ENCODE data around the gene MAML3.
"Not testable (repeated sequence)": the region's sequence is repeated elsewhere in the genome, so short reads cannot be mapped to it uniquely, and the experiment has no call there.

MAML3 gene

GRCh38 chr4:139954512-139954911 is 199.5 kb downstream of the MAML3 start:
- DNase-seq, result no peak

- no peak for DNase-seq
These were observed 203.0 kb downstream of the MAML3 start for GRCh38 chr4:139951021-139951420.

DNA sequence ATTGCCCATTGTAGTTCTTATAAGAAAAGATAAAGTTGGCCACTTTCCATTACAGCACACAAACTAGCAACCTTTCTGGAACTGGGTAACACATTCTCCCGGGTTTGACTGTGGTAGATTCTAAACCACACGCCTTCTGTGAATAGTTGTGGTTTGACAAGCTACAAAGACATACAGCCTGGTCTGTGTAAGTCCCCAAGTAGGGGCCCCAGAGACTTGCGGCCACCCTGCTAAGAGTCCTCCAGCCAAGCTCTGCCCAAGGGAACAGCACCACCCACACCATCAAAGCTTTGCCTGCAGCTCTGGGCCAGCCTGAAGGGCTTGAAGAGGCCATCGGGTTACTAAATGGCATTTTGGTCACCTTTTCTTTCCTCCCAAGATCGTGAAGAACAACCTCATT is 203.4 kb downstream of the MAML3 start:
- no peak for DNase-seq

DNA sequence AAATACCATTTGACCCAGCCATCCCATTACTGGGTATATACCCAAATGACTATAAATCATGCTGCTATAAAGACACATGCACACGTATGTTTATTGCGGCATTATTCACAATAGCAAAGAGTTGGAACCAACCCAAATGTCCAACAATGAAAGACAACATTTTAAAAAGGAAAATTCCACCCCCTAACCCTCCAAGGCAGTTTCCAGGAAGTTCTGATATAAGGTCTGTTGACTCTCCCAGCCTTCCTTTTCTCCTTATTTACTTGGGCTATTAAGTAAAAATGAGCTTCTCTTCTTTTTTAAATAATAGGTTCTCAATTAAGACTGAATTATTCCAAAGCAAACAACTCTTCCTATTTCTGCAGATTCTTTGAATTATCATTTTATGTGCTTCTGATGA is 209.1 kb downstream of the MAML3 start:
- not testable (repeated sequence) for DNase-seq

DNA sequence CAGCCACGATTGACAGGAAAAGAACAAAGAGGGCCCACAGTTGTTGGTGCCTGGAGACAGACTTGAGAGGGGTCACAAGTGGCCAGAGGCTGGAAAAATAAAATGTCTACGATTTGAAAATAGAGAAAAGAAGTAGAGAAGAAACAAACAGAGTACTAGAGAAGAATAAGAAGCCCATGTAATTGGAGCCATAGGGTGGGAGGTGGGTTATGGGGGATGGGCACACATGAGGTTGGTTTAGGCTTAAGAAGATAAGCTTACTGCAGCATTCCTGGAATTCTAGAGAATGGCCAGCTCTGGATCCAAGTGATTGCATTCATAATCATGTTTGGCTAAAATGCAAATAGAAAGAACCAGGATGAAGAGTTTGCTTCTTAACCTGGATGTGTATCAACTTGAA is 210.7 kb downstream of the MAML3 start:
- DNase-seq, result no peak

DNA sequence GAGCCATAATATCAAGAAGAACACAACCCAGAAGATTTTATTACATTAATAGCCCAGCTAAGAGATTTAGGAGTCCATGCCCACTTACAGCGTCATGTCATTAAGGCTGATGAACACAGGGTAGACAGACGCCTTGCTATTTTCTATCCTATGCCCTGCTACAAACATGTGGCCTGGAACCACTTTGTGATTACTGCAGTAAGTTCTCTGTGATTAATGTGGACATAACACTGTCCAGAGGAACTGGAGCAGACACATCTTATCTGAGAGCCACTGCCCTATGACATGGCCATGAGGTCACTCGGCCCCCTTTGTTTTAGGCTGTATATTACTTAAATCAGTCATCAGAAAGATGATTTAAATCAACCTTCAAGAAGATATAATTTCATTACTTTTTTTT is 211.7 kb downstream of the MAML3 start:
- DNase-seq, result no peak

DNA sequence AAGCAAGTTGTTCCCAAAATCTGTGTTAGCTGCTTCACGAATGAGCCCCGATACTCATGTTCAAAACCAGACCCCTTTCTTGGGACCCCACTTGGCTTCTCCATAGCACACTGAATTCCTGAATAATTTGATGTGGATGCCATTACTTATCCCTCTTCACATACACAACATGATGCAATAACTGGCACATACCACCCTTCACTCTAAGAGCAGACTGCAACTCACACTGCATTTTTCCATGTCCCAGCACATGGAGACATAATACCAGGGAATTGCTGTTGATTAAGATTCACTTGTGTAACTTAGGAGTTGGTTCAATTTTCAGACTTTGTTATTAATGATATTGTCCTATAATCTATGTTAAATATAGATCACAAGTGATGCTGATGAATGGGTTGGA is 213.4 kb downstream of the MAML3 start:
- DNase-seq, result no peak

- DNase-seq, result no peak
These were observed 215.6 kb downstream of the MAML3 start for GRCh38 chr4:139938414-139938813.

- no peak for DNase-seq
These were observed 218.1 kb downstream of the MAML3 start for GRCh38 chr4:139935911-139936310.

- DNase-seq, result no peak
These were observed 219.2 kb downstream of the MAML3 start for GRCh38 chr4:139934708-139935195.

DNA sequence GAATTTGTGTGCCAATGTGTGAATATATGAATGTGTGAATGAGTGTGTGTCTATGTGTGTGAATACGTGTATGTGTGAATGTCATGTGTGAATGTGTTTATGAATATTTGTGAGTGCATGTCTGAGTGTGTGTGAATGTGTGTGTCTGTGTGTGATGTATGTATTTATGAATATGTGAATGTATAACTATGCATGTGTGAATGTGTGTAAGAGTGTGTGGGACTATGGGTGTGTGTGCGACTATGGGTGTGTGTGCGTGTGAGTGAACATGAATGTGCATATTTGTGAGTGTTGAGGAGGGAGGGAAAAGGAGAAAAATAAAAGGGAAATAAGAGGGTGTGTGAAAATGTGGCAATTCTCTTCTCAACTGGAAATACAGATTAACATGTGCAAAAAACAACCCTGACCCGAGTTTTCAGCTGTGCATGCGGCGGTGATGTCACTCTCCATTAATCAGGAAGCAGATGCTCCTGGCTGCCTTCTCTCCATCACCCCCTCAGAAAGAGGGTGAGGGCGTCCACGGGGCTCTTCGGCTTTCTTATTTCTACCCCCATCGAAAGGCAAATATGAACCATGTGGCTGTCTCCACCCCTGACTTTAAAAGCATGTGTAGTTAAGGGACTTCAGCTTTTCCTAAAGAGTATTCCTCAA is 219.8 kb downstream of the MAML3 start:
- no peak for DNase-seq

GRCh38 chr4:139933541-139933940 is 220.4 kb downstream of the MAML3 start:
- DNase-seq, result no peak

DNA sequence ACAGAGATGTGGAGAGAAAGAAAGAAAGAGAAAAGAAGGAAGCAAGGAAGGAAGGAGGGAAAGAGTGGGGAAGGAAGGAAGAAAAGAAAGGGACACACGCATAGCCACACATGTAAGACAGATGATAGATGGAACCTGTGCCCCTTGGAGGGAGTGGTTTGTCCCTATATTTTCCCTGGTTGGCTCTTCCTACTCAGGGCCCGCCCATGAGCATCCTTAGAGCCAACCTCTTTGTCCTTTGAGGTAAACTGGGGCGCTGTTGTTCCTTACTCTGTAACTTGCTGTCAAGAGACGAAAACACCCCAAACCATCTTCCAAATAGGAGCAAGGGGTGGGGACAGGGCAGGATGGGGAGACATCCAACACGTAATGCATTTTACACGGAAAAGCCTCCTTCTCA is 220.9 kb downstream of the MAML3 start:
- no peak for DNase-seq

DNA sequence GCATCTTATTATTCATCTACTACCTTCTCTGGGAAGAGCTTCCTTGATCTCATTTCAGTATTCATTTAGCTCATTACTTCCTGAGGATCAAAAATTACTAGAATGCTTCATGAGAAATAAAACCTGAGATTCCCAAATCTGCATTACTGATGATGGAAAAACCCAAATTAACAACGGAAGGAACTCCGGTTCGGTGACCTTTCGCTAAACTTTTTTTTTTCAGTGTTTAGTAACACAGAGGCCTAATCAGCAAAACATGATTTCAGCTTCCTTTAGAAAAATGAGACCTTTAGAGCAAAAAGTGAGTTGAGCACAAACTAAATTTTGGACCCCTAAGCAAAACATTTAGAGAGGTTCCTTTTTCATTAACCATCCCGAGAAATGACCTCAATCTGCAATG is 229.2 kb downstream of the MAML3 start:
- no peak for DNase-seq

DNA sequence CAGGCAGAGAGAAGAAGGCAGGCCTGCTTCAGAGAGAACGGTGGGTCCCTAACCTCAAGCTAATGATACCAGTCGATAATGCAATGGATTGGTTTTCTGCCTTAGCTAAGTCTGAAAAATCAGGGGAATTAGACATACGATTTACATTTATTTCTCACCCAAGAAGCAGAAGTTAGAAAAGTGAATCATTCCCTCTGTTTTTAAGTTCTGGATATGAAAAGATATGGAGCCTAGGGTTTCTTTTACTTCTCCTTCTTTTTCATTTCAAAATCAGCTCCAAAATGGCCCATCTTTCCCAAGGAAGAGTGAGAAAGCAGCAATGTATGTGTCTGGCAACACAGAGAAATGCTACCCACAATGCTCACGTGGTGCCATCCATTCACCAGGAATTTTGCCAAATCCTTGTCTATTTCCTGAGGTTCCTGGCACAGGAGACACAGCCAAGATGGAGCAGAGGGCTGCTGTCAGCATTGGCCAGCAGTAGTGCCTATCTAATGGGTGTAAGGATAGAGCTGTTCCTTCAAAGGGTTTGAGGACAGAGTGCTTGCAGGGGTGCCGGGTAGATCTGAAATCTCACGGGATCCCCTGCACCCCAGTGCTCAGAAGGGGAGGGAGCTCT is 231.5 kb downstream of the MAML3 start:
- DNase-seq, result no peak

DNA sequence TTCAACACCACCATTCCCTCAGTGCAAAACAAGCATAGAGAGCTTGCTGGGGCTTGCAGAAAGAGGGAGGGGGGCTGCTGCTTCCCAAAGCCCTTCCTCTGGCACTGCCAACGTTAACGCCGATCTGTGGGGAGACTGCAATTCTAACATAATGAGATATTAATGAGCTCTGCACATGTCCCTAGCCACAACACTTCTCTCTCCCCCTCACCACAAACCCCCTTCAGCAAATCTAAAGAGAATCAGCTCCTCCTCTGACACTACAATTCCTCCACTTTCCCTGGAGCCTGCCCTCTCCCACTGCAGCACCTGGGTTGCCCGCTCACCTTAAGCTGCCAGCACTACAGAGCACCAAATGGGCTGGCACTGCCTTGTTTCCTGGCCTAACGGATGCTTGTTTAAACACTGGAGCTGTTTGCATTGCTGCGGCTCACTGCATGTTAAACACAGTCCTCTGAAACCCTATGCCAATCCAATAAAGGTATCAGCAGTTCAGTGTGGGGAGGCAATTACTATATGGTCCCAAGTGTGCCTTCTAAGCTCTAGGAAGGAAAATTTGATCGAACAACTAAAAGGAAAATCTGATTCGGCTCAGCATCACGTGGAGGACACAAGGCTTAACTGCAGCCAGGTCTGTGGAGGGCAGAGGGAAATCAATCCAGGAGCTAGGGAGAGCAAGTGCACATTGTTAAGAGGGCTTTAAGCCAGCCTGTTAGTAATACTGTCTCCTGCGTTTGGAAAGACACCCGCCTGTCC is 232.4 kb downstream of the MAML3 start:
- DNase-seq, result peak; percentile 86

DNA sequence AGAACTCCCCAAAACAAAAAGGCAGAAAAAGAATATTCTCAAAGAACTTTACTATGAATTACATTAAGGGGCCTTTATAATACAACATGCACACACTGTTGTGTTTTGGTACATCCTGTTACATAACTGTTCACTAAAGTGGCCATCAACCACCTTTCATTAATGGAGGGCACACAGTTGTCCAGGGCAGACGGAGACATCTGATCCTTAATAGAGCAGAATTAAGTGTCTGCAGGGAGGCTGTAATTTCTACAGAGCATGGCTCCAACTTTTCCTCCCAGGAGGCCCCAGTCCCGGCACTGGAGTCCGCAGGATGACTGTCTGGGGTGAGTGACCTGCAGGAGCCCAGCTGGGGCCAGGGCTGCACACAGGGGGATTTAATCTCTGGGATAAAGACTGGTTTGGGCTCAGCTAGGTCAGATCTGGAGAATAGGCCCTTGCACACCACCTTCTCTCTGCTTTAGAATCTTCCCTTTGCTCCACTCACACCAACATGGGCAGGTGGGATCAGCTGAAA is 233.4 kb downstream of the MAML3 start:
- no peak for DNase-seq

- DNase-seq, result no peak
These were observed 234.5 kb downstream of the MAML3 start for GRCh38 chr4:139919521-139919920.

DNA sequence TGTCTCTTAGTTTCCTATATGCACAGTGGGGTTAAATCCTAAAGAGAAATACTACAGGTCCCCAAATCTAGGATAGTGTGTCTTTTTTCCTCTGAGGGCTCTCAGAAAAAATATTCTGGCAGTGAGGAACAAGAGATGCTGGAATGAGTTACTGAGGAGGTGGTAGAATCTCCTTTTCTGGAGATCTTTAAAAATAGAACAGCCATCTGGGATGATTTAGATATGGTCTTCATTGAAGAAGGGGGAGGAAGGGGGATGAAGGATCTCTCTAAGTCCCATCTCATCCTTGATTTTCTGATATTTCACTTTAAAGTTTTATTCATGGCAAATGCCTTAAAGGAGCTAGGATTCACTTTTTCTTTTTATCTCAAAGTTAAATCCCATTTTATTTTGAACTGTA is 235.0 kb downstream of the MAML3 start:
- DNase-seq, result no peak

DNA sequence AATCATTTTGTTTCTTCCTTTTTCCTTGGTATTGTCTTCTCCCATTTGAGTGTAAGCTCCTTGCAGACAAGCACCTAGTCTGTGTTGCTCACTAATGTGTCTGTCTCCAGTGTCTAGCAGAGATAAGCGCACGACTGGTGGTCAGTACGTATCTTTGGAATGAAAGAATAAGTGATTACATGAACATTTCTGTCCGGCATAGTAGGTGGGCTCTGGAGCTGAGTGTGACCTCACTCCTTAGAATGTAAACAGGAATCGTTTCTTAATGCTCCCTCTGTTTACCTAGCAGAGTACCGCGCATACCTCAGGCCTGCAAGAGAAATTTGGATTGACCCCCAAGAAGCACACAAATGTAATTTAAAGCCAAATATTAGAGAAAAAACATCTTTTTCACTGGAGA is 235.4 kb downstream of the MAML3 start:
- DNase-seq, result no peak

DNA sequence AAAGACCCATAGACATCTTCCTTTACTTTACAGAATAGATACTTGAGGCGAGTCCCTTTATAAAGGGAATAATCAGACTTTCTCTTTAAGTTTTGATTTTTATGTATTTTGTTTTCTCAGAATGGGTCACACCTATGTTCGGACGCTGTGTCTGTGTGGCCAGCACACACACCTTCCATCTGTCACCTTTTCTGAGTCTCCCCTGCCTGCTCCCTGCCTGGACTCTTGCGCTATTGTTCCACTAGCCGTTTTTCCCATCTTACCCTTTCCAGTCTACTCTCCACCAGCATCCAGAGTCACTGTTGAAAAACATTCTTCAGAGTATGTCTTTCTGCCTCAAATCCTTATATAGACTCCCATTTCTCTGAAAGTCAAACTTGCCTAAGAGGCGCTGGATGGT is 236.1 kb downstream of the MAML3 start:
- no peak for DNase-seq

- DNase-seq, result no peak
These were observed 237.9 kb downstream of the MAML3 start for GRCh38 chr4:139916041-139916440.

DNA sequence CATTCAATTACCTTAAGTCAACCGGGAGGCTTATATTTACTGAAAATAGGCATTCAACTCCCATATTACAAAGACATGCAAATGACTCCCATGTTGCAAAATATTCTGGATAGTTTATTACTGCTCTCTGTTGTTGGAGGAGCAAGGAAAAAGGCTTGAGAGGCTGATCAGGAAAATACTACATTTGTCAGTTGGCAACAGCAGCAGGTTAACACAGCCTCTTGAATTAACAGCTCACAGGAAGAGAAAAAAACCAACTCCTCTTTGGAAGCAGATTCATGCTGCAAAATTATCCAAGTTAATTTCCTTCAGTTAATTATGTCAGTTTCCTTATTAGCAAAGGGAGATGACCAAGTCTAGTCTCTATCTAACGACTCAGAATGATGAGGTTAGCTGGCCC is 238.9 kb downstream of the MAML3 start:
- DNase-seq, result no peak

DNA sequence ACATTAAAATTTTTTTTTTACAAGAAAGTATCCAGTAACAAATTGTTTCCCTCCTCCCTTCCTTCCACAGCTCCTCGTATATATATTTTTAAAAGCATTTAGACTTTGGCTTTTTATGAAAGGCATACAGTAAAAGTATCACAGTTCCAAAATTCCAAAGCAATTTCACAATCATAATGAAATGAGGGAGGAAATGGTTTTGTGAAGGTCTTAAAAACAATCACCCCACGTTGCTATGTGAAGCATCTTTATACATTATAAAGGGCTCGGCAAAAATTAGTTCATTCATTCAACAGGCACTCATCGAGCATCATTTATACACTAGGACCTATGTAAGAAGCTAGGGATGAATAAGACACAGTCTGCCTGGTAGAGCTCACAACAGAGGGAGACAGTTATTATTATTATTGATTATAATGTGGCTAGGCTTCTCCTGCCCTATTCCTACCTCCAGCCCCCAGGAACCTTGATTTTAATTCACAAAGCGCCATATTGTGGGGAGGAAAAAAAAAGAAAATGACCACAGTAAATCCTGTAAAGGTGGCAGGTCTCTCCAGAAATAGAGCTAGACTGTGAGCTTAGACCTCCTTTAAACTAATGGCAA is 239.9 kb downstream of the MAML3 start:
- DNase-seq, result no peak
